ENCODE results near the gene TRMT1.

TRMT1 gene

DNA sequence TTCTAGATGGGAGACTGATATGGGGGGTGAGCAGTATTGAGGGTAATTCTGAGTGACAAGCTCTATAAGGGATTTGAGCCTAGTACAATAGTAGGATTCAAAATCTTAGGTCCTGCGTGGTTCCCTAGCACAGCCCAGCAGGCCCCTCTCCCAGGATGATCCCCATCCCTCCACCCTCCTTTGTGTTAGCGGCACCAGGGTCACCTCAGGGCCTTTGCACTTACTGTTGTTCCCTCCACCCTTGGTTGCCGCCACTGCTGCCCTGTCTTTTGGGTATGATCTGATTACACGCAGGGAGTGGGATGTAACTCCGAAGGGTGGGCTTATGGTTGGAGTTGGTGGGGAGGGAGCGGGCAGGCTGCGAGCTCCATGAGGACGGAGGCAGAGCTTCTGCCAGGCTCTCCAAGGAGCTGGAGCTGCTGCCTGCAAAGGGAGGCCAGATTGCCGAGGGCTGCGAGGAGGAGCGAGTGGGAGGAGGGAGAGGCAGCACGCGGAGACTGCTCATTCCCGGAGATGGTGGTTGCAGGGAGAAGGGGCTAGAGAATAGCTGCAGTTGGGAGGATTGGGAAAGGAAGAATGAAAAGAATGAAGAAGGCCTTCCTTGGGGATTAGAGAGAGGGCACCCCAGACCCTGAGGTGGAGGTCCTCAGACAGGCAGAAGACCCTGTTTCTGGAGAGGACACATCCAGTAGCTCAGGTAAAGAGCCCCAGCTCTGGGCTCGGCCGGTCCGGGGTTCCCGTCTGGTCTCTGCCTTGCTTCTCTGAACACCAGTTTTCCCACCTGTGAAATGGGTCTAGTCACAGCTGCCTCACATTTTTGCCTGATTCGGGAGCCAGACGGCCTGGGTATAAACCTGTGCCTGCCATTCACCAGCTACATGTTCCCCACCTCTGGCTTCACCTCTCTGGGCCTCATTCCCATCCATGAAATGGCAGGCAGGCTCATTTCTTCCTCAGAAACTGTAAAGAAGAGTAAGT is 6.7 kb upstream of the TRMT1 start:
- DNase-seq = no peak

DNA sequence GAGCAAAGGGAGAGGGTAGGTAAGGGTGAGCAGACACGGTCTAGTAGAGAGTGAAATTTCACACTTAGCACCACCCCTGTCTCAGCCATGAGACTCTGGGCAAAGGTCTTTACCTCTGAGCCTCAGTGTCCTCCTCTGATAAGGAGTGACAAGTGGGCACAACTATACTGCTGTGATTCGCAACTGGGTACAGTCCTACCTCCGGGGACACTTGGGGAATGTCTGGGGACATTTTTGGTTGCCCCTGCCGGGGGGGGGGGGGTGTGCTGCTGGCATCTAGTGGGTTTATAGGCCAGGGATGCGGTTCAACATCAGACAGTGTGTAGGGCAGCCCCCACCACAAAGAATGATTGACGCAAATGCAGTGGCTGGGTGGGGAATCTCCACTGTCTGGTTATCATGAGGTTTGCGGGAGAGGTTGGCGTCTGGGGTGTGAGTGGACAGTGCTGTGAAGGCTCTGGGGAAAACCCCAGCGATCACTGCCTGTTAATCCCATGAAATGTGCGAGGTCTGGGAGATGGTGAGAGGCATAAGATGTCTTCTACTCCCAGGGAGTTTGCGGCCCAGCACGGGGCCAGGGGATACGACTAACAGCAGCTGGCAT is 5.8 kb upstream of the TRMT1 start:
- no peak for DNase-seq

DNA sequence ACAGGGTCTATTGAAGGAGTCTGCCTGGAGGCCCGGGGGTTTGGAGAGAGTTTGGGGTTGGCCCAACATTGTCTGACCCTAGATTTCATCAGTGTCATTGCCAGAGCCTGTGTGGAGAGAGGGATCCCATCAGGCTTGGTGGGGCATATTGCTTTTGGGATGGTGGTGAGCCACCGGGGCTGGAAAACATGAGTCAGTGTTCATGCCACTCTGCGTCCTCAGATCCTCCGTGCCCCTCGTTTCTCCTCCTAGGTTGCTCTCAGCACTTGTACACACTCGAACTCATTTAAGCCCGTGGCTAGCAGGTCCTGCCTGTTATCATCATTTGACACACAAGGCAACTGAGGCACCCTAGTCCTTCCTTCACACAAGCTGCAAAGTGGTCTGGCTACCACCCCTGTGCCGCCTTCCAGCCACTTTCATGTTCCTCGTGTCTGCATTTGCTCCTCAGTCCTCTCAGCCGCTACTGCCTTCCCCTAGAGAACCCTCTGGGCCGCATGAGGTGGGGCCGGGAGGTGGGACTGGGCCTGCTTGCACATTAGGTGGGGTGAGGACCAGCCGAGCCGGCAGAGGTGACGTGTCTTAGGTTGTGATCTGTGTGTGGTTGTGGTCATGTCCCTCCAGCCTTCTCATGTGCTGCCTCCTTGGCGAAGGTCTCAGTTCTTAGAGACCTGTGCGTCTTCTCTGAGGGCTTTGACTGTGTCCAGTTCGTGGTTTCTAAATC is 5.2 kb upstream of the TRMT1 start:
- no peak for DNase-seq

DNA sequence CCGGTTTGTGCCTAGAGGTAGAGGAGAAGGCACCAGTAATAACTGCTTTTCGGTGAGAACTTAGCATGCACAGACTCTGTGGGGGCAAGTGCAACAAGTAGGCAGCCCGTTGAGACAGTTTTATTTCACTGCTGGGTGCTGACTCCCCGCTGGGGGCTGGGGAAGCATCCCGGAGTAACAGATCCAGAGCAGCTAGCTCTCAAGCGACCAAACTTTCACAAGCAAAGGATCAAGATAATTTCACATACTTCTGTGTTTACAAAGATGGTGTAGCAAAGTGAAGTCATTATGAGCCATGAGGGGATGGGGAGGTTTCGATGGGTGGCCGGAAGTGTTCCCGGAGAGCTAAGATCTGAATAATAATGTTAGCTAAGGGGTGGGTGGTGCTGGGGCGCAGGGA is 4.3 kb upstream of the TRMT1 start:
- DNase-seq = no peak

DNA sequence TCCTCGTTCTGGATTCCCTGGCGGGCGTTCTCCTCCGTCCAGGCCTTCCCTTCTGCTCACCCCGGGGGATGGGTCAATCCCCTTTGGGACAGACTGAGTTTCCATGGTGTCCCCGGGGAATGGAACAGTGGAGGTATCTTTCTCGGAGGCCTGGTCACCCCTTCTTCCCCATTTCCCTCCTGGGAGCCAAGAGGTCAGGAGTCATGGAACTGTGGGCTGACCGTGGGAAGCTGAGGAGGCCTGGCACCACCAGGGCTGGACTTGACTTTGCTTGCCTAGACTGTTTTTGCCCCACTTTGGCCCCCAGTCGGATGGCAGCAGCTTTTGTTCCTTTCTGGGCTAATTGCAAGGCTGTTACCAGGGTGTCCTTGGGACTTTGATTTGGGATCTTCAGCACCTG is 3.5 kb upstream of the TRMT1 start:
- DNase-seq = no peak

DNA sequence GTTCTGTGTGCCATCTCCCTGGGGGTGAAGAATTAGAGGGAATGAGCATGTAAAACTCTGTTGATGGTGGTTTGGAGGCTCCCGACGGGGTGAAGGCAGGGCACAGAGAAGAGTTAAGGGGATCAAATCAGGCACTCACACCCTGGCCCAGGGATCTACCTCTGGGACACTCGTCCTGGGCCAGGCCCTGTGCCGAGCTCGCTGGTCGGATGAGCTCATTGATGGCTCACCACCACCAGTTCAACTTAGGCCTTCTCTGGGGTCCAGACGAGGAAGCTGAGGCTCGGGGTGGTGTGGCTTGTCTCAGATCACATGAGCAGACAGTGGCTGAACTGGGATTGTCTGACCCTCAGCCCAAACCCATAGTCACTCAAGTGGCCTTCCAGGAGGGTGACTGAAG is 3.1 kb upstream of the TRMT1 start:
- no peak for DNase-seq

DNA sequence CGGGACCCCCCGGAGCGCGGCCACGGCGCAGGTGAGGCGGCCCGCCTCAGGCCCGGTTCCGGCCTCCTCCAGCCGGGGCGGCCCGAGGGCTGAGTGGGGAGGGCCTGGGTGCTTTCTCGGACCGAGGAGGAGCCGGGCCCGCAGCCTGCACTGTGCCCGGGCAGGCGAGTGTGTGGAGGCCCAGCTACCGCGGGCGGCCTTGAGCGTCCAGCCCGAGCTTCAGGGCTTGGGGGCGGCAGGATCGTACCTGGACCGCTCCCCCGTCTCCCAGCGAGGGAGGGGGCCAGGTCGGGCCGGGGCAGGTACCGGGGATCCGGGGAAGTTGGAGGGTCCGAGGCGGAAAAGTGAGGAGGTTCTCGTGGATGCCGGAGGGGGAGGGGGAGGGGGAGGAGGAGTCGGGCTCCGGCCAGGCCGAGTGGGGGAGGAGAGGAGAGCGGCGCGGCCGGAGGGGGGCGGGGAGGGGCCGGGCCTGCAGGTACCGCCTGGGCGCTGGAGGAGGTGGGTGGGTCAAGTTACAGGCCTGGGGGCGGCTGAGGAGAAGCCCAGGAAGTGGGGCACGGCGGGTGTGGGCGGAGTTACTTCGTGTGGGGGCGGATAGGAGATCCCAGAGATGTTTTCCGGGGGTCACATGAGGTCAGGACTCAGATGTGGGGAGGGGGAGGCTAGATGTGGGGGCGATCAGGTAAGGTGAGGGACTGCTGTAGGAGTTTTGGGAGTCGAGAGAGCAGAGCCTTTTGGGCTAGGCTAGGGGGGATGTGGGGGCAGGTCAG is 2.1 kb upstream of the TRMT1 start:
- peak; percentile 59 to 68 for DNase-seq

DNA sequence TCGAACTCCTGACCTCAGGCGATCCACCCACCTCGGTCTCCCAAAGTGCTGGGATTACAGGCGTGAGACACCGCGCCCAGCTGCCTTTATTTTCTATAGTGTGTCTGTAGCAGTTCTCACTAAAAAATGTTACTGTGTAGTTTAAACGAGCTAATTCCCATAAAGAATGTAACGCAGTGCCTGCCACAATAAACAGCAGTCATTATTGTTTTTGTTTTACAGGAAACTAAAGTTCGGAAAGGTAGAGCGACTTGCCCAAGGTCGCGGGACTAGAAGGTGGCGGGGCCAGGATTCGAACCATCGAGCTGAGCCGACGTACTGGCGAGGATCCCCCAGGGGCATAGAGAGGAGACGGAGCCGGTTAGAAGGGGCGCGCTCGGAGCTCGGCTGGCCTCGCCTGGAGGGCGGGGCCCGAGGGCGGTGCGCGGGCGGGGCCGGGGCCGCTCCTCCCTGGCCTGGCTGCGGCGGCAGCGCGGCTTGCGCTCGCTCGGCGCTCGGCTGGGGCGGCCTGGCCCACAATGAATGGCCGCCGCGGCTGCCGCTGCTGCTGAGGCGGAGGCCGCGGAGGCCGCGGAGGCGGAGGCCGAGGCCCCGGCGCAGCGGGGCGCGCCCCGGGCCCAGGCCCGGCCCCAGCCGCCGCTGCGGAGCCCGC is 1.4 kb upstream of the TRMT1 start, which contains the start of gene NACC1:
NACC1 (plus strand) TSS at position 493 of the 652 bp plus-strand sequence. CDS start 16,944 bp downstream, outside the sequence.
- DNase-seq = peak; percentile 85 to 86

DNA sequence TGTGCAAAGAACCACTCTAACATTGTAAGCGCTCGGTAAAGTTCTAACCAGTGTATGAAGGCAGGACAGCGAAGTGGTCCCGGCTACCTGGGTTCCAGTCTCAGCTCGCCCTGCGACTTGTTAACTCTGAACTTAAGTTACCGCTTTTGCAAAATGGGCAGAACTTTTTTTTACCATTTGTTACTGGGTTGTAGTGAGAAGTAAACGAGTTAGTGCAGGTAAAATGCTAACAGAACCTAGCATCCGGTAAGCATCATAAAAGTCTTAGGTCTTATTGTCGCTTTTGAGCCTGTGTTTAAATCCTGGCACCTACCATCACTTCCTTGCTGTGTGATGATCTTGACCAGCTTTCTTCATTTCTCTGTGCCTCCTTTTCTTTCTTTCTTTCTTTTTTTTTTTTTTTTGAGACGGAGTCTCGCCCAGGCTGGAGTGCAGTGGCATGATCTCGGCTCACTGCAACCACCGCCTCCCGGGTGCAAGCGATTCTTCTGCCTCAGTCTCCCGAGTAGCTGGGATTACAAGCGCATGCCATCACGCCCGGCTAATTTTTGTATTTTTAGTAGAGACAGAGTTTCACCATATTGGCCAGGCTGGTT is 734 bp upstream of the TRMT1 start:
- no peak for DNase-seq

DNA sequence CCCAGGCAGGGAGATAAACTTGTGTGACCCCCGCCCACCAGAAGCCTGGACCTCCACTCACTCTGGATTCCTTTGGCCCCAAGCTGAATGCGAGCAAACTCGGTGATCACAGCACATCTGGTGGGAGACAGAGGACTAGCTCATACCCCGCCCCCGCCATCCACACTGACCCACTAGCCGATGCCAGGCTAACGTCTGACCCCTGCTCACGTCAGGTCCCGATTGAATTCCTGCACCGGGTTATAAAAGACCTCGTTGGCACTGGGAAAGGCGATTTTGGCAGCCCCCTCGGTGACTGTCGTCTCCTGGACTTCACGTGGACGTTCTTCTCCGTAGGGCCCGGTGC is 631 bp downstream of the TRMT1 start:
- no peak for DNase-seq

DNA sequence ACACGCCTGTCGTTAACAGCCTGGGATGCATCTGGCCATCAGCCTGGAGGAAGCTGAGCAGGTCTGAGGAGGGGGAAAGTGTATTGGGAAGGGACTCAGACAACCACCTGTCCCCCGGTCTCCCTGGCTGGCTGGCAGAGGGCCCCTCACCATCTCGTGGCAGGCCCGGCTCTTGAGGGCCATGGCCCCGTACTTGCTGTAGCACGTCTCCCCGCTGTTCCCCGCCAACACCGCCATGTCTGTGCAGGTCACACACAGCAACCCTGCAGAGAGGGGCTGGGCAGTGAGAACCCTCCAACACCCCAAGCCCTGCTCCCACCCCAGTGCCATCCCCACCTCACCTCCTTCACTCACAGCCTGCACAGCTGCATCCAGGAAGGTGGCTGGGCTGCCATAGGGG is 4.0 kb downstream of the TRMT1 start:
- DNase-seq = no peak

DNA sequence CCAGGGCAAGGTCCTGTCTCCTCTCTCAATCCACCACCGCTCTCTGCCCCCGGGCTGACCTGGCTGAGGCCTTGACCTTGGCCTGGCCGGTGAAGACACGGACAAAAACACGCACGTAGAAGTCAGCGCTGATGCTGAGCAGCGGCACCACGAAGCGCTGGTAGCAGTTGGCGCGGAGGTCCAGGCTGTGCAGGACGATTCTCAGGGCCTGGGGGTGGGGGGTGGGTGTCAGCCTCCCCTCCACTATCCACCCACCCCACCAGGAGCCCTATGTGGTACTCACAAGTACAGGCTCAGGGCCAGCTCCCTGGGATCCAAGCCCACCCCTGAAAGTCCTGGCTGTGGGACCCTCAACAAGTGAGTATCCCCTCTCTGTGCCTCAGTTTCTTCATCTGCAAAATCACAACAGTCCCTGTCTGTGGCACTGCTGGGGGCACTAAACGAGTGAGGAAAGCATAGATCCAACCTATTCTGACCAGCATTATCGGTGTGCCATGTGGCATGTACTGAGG is 6.4 kb downstream of the TRMT1 start:
- no peak for DNase-seq

DNA sequence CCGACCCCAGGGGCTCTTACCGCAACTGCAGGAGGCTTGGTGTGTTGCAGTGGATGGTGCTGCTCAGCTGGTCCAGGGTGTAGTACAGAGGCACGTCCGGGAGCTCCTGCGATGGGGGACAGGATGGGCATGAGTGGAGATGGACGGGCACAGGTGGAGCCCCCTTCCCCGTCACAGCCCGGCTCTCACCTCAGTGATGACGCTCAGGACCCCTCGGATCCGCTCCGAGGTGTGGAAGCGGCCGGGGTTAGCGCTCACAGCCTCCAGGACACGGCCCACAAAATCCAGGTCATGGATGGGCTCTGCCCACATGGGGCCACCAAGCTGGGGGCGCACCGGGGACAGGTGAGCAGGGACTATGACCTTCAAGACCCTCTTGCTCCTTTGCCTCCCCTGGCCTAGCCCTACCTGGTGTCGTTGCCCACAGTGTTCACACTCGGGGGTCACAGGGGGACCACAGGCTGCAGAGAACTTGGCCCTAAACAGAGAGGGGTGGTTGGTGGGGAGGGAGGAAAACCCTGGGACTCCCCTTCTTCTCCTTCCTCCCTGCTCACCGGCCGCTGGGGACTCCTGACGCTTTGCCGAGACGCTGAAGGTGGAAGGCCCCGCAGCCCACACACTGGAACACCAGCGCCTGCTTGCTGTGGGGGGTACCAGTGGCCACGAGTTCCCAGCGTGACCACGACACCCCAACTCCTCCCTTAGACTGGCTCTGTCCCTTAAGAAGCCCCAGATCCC is 7.0 kb downstream of the TRMT1 start:
- no peak for DNase-seq

DNA sequence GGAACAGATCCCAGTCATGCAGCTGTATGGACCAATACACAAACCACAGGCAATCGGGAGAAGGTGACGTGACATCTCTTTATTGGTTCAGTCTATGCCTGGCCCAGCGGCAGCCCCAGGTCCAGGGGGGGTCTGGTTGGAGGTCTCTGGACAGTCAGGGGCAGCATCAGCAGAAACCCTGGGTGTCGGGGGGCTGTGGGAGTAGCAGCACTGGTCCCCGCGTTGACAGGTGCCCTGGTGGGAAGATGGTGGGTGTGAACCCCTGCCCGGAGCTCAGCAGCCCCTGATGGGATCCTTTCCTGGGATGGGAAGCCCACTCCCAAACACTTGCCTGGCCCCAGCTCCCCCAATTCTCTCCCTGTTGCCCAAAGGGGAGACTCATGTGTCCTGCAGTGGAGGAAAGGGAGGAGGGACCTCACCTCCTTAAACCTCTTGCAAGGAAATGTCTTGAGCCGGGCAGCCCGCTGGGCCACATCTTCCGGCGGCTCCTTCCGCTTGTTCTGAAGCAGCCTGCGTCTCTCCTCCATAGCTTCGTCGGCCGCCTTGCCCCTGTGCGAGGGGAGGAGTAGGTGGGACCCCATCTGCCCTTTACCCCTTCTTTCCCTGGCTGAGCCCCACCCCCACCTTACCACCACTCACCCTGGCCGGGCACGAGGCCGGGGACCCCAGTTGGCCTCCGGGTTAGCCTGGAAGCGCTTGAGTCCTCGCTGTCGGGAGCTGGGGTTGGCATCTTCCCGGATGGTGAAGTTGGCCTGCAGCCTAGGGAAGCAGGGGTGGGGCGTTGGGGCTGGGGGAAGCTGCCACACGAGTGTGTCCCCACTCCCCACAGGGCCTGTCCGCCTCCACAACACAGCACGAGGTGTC is 11.5 kb downstream of the TRMT1 start:
- DNase-seq = peak in 1 of 2 donors; percentile 25

DNA sequence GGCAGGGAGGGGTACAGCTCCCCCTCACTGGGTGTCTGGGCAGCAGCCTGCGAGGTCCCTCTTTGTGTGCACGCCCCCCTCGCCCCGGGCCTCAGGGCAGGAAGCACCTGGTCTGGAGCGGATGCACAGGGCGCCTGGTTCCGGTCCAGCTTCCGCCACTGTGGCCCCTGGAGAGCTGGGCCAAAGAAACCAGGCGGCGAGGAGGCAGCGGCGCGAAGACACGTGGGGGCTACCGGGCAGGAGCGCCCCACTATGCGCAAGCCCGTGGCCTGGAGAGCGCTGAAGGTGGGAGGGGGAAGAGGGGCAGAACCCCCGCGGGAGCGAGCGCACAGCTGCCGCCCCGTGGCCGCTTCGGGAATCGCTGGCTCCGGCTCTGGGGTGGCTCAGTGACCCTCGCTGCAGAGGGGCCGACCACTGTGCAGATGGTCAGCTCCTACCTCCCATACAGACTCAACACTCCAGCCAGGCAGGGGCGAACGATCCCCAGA is 12.1 kb downstream of the TRMT1 start:
- DNase-seq = peak; percentile 61 to 68

DNA sequence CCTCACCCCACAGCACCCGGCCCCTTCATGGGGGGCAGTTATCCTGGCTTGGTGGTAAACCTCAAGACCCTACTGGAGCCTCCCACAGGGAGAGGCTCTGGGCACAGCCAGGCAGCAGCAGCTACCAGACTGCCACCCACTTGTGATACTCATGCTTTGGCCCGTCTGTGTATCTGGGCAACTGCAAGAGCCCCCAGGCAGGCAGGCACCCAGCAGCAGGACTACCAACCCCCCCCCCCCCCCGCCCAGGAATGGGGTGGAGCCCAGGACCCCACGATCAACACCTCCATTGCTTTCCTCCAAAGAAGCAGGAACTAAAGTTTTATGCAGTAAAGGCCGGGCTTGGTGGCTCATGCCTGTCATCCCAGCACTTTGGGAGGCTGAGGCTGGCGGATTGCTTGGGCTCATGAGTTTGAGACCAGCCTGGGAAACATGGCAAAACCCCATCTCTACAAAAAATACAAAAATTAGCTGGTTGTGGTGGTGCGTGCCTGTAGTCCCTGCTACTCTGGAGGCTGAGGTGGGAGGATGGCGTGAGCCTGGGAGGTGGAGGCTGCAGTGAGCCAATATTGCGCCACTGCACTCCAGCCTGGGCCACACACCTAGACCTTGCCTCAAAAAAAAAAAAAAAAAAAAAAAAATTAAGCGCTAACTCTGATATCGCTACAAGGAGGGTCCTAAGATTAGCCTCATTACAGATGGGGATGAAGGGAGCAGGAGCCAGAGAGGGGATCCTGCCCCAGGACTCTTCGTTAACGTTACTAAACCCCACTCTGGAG is 12.8 kb downstream of the TRMT1 start:
- DNase-seq = no peak

DNA sequence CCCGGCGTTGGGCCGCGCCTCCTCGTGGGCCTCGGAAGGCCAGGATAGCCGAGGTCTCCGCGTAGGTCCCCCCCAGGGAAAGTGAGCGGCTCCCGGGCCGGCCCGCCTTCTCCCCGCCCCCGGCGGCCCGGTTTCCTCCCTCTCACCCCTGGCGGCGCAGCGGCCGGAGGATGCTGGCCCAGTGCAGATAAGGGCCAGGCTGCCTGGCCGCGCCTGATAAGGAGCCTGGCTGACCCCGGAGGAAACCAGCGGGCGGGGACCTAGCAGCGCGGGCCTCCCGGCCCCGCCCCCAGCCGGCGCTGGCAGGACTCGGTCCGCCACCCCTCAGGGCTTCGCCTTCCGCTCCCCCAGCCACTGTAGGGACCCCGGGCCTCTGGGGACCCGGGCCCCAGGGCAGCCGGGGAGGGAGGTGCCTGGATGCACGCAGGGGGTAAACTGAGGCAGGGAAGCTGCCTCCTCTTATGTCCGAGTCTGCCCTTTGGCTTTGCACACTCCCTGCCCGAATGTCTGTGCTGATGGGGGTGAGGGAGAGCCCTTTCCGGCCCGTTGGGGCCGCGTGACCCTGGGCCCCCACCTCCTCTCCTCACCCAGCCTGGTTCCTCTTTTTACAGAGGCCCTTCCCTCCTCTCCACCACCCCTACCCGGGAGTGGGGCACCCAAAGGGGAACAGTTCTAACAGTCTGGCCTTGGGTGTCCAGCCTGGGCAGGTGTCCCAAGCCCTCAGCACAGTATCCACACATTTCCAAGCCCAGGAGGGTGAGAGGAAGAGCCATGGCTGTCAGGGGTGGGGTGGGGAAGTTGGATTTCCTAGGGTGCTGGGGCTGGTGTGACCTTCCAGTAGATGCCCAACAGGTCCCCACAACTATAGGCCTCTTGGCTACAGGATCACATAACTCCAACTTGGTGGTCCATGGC is 13.6 kb downstream of the TRMT1 start, which contains the start of gene LYL1:
LYL1 (minus strand) TSS at position 193 of the 915 bp plus-strand sequence. CDS start 1,687 bp downstream, outside the sequence.
- DNase-seq = peak in 1 of 2 donors; percentile 29

DNA sequence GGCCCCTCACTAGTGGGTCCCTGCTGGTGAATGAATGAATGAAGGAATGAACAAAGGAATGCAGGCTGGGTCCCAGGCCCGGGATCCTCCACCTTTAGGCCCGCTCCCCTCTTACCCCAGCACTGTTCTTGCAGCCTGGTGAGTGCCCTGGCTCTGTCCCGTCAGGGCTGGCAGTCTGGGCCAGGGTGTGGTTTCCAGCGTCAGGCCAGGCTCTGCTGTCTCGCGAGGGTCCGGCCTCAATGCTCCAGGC is 14.2 kb downstream of the TRMT1 start:
- DNase-seq = no peak

Data from activated CD4-positive, alpha-beta T cell treated with anti-CD3 and anti-CD28 coated beads for 4 hours (primary cell).